NCI-H187 treated with DMSO at 0.1 percent for 48 hours (cell line): ENCODE results near the gene SERP1.

Source experiments
- DNase-seq: peaks from one replicate; lab custom pipeline; 2025; lab: John Stamatoyannopoulos, UW

SERP1 gene

DNA sequence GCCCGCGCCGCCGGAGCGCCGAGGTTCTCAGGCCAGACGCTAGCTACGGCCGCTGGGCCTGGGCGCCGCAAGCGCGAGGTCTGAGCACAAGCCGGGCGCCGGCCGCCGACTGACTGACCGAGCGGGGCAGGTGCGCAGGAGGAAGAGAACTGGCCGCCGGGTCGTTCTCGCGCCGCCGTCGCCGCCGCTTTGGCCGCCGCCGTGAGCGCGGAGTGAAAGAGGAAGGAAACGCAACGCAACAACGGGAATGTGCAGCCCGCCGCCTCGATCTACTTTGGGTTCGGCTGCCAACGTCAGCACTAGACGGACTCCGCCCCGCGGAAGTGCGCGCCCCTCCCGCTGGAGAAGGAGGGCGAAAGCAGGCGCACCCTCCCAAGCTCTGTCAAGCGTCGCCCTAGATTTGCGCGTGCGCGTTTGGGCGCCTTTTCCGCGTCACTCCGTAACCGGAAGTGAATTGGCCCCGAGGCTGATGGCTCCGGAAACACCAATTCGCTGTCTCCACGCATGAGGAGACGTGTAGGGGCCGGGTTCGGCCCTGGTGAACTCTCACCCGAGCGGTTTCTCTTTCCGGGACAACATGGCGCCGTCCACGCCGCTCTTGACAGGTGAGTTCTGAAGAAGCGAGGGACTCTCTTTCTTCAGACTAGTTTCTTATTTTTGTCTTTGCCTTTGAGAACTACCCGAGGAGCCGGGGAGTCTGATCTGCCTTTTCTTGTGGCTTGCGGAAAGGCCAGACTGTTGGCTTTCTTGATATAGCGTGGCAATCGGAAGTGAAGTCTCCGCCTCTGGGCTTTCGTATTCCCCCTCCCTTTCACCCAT, at the start of gene SERP1, which contains the start of gene EIF2A:
Gene SERP1, minus strand, starts transcription at position 271 of the 819 bp plus-strand sequence. CDS start 361 bp downstream, outside the sequence.
Gene EIF2A, plus strand, starts transcription at position 562 of the 819 bp plus-strand sequence. Its CDS starts 16 bp downstream, at position 578.
- DNase-seq: peak; percentile 90

DNA sequence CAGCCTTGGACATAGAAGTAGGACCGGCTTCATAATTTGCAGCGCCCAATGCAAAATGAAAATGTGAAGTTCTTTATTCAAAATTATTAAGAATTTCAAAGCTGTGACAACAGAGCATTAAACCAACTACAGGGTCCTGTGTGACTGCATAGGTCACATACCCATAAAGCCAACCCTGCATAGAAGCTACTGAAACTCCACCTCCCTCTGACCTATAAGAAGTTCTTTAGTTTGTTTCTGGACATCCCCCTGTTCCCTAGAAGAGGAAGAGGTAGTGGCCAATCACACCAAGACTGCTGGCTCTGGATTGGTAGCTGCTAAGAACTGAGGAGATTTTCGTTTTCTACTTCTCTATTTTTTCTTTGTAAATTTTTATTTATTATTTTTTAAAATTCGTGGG, 47.9 kb upstream of the SERP1 start:
- DNase-seq: no peak

DNA sequence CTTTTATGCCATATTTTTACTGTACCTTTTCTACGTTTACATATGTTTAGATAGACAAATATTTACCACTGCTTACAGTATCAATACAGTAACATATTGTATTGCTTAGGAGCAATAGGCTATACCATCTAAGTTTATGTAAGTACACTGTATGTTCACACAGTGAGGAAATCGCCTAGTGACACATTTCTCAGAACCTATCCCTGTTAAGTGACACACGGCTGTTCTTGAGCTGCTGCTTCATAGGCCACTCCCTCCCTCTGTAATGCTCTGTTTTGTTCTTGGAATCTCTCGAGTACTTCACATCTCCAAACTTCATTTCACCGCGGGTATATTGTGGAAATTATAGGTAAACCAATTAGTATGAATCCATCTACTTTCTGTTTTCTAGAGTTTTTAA, 43.5 kb upstream of the SERP1 start:
- no peak for DNase-seq

DNA sequence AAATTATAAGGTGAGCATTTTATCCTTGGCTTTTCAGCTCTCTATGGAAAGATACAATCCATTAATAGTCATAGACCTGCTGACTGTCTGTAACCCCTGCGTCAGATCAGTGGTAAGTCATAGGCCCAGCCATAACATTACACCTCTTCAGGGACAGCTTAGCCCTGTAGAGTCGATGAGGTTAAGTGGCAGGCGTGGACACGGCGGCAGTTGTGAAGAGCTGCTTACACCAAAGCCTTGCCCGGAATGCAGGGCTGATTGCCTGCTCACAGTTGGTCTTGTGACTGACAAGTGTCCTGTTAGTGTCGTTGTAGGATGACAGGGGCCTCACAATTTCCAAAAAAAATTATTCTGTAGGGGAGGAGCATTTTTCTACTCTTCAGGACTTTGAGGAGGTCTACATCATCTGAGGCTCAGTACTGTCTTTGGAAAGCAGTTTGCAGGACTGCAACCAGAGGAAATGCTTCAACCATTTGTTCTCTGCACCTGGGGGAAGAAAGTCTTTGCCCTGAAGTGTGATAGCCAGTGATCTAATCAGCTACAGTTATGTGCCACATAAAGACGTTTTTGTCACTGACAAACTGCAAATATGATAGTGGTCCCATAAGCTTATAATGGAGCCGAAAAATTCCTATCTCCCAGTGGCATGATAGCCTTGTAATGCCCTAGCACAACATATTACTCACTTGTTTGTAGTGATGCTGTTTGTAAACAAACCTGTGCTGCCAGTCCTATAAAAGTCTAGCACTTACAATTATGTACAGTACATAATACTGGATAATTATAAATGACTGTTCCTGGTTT, 41.9 kb upstream of the SERP1 start:
- no peak for DNase-seq

DNA sequence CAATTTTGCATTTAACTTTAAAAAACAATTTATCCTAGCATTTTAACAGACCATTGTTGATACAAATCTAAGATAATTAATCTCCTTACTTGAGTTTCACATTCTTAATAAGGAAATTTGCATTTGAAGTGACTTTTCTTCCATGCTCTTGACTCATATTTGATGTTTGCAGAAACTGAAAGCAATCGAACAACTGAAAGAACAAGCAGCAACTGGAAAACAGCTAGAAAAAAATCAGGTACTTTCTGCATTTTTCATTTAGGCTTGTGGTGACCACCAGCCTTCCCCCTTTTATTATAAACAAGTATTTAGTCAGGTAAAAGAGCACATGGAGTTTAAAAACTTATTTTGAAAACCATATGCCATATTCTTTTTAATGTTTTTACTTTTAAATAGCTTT, 36.7 kb upstream of the SERP1 start:
- DNase-seq: no peak

DNA sequence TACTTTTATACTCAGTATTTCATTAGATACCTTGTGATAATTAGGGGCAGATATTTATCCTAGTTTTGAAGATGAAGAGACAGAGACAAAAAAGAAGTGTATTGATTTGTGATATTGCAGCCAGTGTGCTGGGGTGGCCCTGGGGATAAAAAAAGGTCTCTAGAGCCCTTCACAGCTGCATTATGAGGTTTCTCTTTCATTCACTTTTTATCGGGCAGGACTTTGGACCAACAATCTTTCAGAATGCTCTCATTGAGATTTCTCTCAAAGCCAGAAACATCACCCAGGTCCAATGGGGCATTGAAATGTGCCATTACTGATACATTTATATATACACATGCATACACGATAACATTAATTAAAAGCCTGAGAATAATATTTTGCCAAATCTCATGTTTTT, 36.3 kb upstream of the SERP1 start:
- DNase-seq: no peak

DNA sequence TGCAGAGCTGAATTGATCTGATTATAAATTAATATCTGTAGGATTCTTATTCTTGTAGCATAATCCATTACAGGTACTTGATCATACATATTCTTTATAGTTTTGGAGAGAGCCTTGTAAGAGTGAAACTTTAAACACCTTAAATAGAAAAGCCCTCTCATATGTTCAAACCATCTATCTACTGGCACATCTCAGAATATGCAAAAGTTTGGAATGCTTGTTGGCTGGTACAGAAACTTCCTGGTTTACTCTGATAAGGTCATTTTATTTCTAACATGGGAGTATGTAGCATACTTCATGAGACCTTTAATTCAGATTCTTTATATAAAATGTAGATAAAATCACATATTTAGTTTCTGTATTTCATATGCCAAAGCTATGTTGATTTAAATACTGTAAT, 34.9 kb upstream of the SERP1 start:
- no peak for DNase-seq

DNA sequence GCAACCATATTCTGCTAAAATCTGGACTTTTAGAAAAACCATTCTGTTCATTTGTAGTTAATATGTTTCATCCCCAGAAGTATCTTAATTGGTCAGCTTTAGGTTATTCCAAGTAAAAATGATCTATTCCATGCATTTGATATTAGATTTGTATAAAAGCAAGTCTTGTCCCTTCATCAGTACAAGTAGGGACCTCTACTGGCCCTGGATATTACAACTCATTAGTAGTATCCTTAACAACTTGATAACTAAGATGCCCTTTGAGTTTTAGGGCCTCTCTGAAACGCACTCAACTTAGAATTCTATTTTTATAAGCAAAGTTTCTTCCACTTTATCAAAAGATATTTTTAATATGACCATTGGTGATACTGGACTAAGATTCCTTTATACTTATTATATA, 31.6 kb upstream of the SERP1 start:
- no peak for DNase-seq

DNA sequence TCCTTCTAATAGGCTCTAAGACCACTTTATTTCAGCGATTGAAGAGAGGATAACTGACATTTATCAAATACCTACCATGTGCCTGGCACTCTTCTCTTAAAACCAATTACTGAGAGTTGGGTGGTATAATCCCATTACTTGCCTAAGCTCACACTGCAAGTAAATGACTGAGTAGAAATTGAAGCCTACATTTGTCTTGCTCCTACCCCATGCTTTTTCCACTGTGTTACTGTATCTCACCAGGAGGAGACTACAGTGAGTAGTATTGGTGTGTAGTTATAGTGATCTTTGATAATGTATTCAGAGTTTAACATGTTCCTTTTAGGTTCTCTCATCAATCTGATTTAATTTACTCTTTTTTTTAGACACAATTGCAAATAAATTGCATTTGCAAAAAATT, 21.0 kb upstream of the SERP1 start:
- DNase-seq: no peak

DNA sequence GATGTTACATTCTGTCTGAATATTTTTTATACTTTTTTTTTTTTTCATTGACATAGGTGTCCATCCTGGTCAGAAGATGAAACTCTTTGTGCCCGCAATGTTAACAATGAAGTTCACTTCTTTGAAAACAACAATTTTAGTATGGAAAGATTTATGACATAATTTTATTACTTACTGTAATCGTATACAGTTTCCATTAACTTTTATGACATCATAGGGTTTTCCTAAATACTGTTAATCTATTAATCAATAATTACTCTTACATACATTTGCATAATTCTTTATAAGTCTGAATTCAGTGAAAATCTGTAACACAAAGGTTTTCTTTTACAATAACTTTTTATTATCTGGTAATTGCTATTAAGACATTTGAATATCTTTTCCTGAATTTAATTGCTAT, 17.9 kb upstream of the SERP1 start:
- DNase-seq: no peak

DNA sequence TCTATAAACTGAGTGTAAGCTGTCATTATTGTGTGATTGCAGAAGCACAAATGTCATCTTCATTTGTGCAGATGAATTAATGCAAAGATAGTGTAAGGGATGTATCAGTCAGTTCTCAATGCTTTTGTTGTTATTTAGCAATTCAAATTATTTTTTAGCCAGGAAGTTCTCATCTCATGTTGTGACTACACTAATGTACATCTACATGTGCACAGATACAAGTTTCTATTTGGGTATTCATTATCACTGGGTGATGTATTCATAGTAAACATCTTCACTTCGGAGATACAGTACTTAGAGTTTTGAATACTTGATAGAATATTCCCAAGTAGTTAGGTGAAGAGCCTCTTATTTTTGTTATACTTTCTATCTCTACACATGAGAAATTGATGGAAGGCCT, 11.4 kb upstream of the SERP1 start:
- DNase-seq: no peak

DNA sequence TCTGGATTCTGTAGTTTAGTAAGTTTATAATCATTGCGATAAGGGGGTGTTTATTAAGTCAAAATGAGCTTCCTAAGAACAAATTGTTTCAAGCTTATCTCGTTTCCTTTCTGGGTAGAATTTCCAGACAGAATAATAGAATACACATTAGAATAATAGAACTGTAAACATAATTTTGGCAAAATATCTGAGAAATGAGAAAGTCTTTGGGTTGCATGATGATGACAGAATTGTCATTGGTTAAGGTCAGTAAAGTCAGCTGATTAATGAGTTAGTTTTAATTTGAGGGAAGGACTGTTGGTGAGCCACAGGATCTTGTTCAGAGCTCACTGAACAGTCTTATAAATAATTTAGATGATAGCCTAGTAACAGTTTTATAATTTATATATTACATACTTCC, 10.5 kb upstream of the SERP1 start:
- no peak for DNase-seq

DNA sequence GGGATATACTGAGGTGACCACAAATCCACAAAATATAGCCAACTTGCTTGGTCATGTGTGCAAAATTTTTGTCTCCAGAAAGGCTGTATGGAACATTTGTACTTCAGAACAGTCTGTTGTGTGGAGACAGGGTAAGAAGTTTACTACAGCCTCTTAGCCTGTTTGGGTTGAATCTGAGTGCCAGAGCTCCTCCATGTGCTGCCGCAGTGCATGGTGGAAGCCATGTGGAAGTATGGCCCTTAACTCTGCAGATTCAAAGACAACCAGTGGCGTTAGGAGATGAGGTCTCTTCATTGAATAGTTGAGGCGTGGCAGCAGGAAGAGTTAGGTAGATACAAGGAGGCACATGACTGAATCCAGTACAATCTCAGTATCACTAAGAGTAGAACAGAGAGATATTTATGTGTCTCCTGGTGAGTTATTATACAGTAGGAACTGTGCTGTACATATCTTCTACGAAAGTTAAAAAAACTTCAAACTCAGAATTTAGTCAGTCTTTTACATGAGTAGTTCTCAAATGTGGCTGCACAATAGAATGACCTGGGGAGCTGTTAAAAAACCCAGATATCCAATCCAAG, 9.7 kb upstream of the SERP1 start:
- DNase-seq: no peak

DNA sequence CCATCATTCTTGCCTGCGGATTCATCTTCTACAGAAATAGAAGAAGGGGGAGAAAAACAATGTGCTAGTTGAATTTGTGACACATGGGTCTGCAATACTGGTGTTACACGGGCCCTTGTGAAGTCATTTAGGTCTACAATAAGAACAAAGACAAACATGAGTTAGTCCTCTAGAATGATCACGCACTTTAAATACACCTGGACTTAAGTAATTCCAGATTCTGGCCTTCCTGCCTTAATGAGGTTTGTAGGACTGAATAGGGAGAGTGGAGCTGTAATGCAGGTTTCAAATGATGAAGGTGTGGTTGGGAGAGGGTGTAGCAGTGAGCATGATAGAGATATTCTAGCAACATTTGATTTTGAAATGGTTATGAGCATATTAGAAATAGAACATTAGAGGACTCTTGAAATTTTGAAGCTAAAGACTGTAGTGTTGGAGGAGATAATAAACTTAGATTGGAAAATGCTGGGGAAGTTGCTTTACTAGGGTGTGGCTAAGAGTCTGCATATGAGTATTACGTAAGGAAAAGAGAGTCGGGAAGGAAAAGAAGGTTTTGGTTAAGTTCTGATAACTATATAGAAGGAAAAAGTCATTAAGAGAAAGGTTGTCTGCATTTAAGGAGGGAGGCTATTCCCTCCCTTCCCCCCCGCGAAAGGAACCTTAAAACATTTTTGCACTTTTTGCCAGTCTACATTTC, 897 bp upstream of the SERP1 start:
- no peak for DNase-seq

DNA sequence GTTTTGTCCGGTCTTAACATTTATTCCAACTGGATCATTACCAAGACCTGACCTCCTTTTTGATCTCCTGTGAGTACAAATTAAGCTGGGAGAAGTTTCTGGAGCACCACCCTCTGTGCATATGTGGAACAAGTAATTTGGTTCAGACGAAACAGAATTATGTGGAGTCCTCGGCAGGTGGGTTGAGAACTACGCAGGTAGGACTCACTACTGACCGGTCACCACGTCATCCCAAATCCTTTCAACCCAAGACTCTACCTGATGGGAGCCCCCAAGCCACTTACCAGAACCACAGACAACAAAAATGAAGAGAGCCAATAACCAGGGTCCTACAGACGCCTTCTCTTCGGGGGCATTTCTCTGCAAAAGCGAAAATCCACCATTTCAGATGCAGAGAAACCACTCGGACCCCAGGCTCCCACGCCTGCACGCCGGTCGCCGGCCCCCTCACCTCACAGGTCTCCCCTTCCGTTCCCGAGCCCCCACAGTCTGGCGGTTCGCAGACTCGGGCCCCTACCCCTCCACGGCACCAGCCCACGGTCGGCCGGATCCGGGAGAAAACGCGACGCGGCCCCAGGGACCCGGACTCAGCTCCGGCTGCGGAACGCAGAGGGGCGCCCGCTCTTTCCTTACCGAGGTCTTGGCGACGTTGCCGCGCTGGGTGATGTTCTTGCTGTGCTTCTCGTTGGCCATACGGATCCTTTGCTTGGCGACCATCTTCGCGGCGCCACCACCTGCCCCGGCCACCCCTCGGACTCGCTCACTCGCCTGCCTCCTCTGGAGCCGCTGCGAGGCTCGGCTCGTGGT, 674 bp downstream of the SERP1 start:
- DNase-seq: no peak

DNA sequence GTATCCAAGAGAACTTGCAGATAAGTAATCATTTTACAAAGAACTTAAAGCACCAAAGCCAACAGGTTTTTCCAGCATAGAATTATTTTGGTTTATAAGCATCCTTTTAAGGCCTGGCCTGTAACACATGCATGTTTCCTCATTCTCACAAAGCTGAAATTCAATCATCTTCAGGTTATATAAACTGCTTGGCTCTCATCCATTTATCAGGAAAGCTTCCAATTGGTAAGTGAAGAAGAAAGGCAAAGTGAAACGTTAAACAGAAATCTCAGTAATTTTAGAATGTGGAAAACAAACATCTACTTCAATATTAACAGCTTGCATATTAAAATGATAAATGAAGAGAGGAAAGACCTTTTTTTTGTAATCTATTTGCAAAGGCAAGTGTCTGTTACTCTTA, 1.6 kb downstream of the SERP1 start:
- DNase-seq: no peak

DNA sequence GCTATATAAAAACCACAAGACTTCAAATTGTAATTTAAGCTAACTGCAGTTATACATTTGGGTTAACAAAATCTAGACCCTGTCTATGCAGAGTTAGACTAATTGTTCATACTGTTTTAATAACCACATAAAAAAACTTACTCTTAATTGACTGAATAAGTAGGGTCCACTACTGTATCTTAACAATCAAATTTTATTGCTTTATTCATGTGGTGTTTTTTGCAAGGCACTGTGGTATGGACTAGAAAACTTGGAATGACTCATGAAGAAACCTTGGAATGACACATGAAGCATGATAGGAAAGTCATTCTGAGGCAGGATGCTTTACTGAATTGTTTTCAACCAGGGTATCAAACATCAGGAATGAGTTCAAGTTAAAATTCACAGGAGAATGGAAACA, 2.3 kb downstream of the SERP1 start:
- no peak for DNase-seq

DNA sequence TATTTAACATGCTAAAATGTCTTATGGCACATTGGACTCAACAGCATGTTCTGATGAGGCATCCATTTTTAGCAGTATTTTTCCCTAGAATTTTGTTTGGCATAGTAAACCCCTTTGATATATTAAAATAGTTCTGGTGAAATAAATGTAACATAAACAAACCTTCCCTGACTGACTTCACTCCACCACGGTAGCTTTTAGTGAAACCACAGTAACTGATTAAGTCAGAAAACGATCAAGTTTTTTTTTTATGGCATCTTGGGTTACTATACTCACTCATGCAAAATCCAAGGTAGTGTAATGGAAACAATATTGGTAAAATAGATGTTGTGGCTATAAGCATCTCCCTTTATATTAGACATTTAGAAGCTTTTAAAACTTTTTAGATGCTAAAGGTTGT, 2.8 kb downstream of the SERP1 start:
- DNase-seq: no peak

DNA sequence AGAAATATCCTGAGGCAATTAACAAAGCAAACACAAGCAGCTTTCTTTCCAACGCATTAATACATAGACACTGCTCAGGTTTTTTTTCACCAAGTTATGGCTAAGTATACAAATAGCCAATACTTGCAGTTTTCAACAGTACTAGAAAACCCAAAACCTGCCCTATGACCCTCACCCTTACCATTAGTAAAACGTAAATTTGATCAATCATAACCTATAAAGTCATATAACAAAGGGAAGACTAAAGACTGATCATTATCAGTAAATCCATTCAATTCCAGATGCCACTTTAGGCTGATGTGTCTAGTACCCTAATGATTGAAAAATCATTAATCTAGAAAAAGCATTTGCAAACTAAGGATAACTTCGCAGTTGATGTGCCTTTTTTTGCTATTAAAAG, 3.2 kb downstream of the SERP1 start:
- no peak for DNase-seq

DNA sequence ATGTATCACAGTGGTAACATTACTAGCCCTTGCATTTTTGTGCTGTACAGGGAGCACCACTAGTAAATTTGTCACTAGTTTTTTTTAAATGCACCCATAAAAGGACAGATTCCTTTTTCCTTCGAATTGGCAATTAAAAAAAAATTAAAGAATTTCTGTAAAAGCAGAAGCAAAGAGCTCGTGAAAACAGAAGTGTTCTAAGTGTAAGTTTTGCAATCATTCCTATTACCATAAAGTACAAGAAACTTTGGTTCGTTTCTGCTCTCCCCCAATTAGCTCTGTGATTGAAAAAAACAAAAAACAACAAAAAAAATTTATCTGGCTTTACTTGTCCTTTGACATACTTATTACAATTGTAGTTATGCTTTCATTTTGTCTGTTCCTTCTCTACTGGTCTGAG, 5.3 kb downstream of the SERP1 start:
- no peak for DNase-seq

DNA sequence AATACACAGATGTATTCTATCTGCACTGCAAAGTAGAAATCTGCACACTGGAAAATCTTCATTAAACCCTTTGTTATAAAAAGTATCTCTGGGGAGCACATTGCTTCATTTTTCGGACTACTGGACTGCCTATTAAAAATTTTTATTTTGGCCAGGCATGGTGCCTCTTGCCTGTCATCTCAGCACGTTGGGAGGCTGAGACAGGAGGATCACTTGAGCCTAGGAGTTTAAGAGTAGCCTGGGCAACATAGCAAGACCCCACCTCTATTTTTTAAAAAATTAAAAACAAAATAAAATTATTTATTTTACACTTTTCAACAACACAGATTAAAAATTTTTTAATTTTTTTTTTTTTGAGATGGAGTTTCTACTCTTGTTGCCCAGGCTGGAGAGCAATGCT, 6.0 kb downstream of the SERP1 start:
- no peak for DNase-seq
